BE2C (cell line): Measurements from ENCODE around the gene HOXB6.

Experiments used
- DNase-seq: peaks from one replicate; pipeline ENCODE4 v3.0.0-alpha.2; 2020
- H3K27me3 ChIP-seq: fragments of 250-450 bp; sonication (Bioruptor Pico); 2 replicates; pipeline ENCODE4 v1.5.1; 2020; ENCODE audit warnings: mild to moderate bottlenecking
- H3K36me3 ChIP-seq: fragments of 250-450 bp; sonication (Bioruptor Pico); 2 replicates; pipeline ENCODE4 v1.5.1; 2020; ENCODE audit warnings: mild to moderate bottlenecking
- H3K4me1 ChIP-seq: fragments of 250-450 bp; sonication (Bioruptor Pico); 2 replicates; pipeline ENCODE4 v1.5.1; 2020
- H3K4me3 ChIP-seq: 2 replicates; pipeline ENCODE4 v1.5.1; 2011; ENCODE audit warnings: low read depth, low read length
- H3K9me3 ChIP-seq: fragments of 250-450 bp; sonication (Bioruptor Pico); 2 replicates; pipeline ENCODE4 v1.5.1; 2020
- CTCF ChIP-seq: IDR thresholded peaks from 2 replicates; pipeline ENCODE4 v1.5.1; 2012; ENCODE audit warnings: mild to moderate bottlenecking, low read depth, low read length

The HOXB6 gene

GRCh38 chr17:48550502-48551213 lies 54.1 kb downstream of the HOXB6 start:
- no peaks in the 10 kb centered on the region for H3K4me1 ChIP-seq
- no peaks in the 10 kb centered on the region for H3K36me3 ChIP-seq
- H3K27me3 ChIP-seq = peaks cover 90% of the 10 kb centered on the region
- no peak for TF ChIP-seq CTCF
- H3K9me3 ChIP-seq = no peaks in the 10 kb centered on the region; the same call in 1 of the 2 replicates
- H3K4me3 ChIP-seq = no peak overlapping the region
- DNase-seq = no peak

- no peak for DNase-seq
- Histone ChIP-seq H3K9me3 (no peaks in the 10 kb centered on the region; the same call in 1 of the 2 replicates), H3K27me3 (peaks cover 92% of the 10 kb centered on the region), H3K4me1 (no peaks in the 10 kb centered on the region), H3K4me3 (no peak overlapping the region), H3K36me3 (no peaks in the 10 kb centered on the region)
- TF ChIP-seq CTCF = peak; percentile 24; the same call in 1 of the 2 replicates
These were observed 54.8 kb downstream of the HOXB6 start for GRCh38 chr17:48549914-48550501.

- no peaks in the 10 kb centered on the region for H3K4me1 ChIP-seq
- H3K4me3 ChIP-seq = no peak overlapping the region
- no peaks in the 10 kb centered on the region for H3K36me3 ChIP-seq
- no peaks in the 10 kb centered on the region; the same call in 1 of the 2 replicates for H3K9me3 ChIP-seq
- DNase-seq = no peak
- no peak for TF ChIP-seq CTCF
- H3K27me3 ChIP-seq = peaks cover 90% of the 10 kb centered on the region
These were observed 55.5 kb downstream of the HOXB6 start for GRCh38 chr17:48549281-48549630.

- Histone ChIP-seq H3K4me1 (no peaks in the 10 kb centered on the region), H3K27me3 (peaks cover 90% of the 10 kb centered on the region), H3K36me3 (no peaks in the 10 kb centered on the region), H3K9me3 (no peaks in the 10 kb centered on the region; the same call in 1 of the 2 replicates), H3K4me3 (no peak overlapping the region)
- DNase-seq = no peak
- TF ChIP-seq CTCF = no peak
These were observed 56.1 kb downstream of the HOXB6 start for GRCh38 chr17:48548523-48549280.

GRCh38 chr17:48547808-48548522 lies 56.8 kb downstream of the HOXB6 start:
- no peak overlapping the region for H3K4me3 ChIP-seq
- no peak for TF ChIP-seq CTCF

More at GRCh38 chr17:48547808-48548522, 56.8 kb downstream of the HOXB6 start:
- H3K4me1 ChIP-seq = no peaks in the 10 kb centered on the region
- no peaks in the 10 kb centered on the region for H3K36me3 ChIP-seq
- DNase-seq = no peak
- H3K9me3 ChIP-seq = no peaks in the 10 kb centered on the region; the same call in 1 of the 2 replicates
- peaks cover 90% of the 10 kb centered on the region for H3K27me3 ChIP-seq
